Head of caudate nucleus (tissue), 42 donors: Measurements from ENCODE around the gene ZNF662.
A peak's percentile ranks its signal among the peaks of the same experiment; 100 is the strongest.
"Not testable (repeated sequence)": the region's sequence is repeated elsewhere in the genome, so short reads cannot be mapped to it uniquely, and the experiment has no call there.

Experiments
- DNase-seq, 42 donors: peaks; one replicate each; pipeline versions ENCODE4 v3.0.0 to v3.0.0-alpha.2; 2020 to 2021; ENCODE audit warnings: mixed read lengths in 7 of 42
- intact Hi-C: fragments of 100-400 bp; cut with DNase I; formaldehyde crosslinking; loops from one replicate; pipeline ENCODE4 v1.15.0; 2022

The ZNF662 gene

DNA sequence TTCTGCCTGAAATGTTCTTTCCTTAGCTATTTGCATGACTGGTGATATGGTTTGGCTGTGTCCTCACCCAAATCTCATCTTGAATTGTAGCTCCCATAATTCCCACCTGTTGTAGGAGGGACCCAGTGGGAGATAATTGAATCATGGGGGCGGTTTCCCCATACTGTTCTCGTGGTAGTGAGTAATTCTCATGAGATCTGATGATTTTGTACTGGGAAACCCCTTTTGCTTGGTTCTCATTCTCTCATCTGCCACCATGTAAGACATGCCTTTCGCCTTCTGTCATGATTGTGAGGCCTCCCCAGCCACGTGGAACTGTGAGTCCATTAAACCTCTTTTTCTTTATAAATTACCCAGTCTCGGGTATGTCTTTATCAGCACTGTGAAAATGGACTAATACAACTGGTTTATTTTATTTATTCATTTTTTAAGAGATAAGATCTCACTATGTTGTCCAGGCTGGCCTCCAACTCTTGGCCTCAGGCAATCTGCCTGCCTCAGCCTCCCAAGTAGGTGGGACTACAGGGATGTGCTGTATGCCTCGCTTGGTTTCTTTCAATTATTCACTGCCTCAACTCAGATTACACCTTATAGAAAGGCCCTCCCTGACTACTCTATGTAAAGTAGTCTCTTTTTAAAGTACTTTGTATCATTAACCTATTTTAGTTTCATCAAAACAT is 22.6 kb upstream of the ZNF662 start:
- DNase-seq: not testable (repeated sequence)
- intact Hi-C loops: loop anchor here (5.0 to 10.0 kb wide), 2 partner anchors 49 to 101 kb away; no protein-coding TSS in a partner anchor

- intact Hi-C loops: loop anchor here (5.0 to 10.0 kb wide), 2 partner anchors 50 to 102 kb away; no protein-coding TSS in a partner anchor
- DNase-seq: no peak
These were observed 21.6 kb upstream of the ZNF662 start for GRCh38 chr3:42884324-42884723.

DNA sequence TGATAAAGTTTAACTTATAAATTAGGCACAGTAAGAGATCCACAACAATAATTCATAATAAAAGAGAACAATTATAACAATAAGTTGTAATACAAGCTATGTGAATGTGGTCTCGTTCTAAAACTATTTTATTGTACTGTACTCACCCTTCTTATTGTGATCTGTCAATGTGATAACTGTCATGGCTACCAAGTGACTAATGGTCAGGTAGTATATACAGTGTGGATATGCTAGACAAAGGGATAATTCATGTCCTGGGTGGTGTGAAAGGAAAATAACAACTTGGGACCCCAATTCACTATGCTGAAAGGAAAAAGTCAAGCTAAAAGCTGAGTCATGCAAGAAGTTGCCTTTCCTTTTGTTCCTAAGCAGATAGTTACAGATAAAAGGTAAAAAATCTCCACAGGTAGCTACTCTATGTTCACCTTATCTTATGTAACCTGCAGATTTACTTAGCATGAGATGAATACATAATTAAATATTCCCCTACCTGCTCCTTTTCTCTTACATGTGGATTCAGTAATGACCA is 19.6 kb upstream of the ZNF662 start:
- DNase-seq: no peak
- intact Hi-C loops: loop anchor here (10.0 kb wide), 1 partner anchor 52 kb away; no protein-coding TSS in a partner anchor

DNA sequence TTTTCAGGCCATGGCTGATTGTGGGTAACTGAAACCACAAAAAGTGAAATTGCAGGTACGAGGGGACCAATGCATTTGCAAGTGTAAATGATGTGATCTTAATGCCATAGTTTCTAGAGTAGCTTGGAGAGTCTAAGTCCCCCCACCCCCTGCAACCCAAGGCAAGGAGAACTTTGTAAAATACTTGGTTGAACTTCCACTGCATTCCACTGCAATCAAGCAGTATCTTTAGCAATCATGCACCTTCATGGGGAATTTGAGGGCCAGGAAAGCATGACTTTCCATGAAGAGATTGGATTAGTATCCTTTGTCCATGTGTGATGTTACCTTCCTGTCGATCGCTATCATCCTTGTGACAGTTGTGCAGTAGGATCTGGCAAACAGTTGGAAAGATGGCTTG is 18.9 kb upstream of the ZNF662 start:
- no peak for DNase-seq
- intact Hi-C loops: loop anchor here (10.0 kb wide), 1 partner anchor 52 kb away; no protein-coding TSS in a partner anchor

DNA sequence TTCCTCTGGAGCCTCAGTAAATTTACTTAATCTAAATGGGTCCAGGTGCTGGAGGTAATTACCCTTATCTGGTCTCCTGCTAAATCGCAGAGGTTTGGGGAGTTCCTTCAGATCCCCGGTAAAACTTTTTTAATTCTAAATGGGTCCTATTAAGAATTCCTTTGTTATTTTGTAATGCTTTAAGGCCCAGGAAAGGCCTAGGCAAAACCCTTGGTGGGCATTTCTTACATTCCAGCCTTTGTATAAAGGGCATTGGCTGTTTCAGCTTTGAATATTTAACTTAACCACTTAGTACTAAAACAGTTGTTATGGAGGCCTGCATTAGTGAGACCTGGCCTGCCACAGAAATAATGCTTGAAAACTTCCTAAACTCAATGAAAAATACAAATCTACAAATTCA is 14.9 kb upstream of the ZNF662 start:
- intact Hi-C loops: no loop called here
- DNase-seq: no peak

- intact Hi-C loops: no loop called here
- no peak for DNase-seq
These were observed 13.8 kb upstream of the ZNF662 start for GRCh38 chr3:42892169-42892568.

GRCh38 chr3:42892807-42893206 is 13.1 kb upstream of the ZNF662 start:
- intact Hi-C loops: no loop called here
- no peak for DNase-seq

- intact Hi-C loops: no loop called here
These were observed 11.0 kb upstream of the ZNF662 start for GRCh38 chr3:42894698-42895579.

GRCh38 chr3:42895580-42895868 is 10.4 kb upstream of the ZNF662 start:
- intact Hi-C loops: no loop called here
- DNase-seq: no peak

More at GRCh38 chr3:42894698-42895579, 11.0 kb upstream of the ZNF662 start:
- no peak for DNase-seq

DNA sequence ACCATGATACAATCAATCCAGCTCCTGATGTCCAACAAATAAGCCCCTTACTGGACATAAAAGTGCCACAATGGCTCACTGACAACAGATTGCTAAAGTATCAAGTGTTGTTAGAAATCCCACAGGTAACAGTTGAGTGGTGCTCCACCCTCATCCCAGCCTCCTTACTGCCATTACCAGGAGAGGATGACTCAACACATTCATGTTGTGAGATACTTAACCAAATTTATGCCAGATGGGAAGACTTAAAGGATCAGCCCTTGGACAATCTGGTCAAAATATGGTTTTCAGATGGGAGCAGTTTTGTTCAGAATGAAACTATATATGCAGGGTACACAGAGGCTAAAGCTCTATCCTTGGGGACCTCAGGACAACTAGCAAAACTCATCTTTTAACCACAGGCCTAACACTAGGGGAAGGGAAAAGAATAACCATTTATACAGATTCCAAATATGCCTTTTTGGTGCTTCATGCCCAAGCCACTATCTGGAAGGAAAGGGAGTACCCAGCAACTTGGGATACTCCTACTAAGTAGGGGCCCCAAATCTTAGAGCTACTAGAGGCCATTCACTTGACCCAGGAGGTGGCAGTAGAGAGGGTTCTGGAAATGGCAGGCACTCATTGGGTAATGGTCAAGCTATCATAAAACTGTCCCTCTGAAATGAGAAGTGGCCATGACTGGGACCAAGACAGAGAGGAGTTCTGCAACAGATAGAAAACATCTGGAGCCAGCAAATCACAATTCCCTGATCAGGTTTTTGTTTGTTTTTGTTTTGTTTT is 6.9 kb upstream of the ZNF662 start:
- intact Hi-C loops: no loop called here
- DNase-seq: peak in 3 of 42 donors; percentile 19 to 27 (median 20)

- intact Hi-C loops: no loop called here
- DNase-seq: peak in 20 of 42 donors; percentile 5 to 75 (median 27)
These were observed 5.5 kb upstream of the ZNF662 start for GRCh38 chr3:42900226-42901072.

GRCh38 chr3:42901073-42901415 is 4.9 kb upstream of the ZNF662 start:
- DNase-seq: no peak

GRCh38 chr3:42902257-42902656 is 3.7 kb upstream of the ZNF662 start:
- intact Hi-C loops: no loop called here
- DNase-seq: no peak

More at GRCh38 chr3:42901073-42901415, 4.9 kb upstream of the ZNF662 start:
- intact Hi-C loops: no loop called here

DNA sequence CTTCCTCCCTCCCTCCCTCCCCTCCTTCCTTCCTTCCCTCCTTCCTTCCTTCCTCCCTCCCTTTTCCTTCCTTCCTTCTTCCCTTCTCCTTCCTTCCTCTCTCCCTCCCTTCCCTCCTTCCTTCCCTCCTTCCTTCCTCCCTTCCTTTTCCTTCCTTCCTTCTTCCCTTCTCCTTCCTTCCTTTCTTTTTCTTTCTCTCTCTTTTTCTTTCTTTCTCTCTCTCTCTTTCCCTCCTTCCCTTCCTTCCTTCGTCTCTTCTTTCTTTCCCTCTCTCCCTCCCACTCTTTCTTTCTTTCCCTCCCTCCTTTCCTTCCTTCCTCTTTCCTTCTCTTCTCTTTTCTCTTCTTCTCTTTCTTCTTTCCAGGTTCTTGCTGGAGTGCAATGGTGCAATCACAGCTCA is 1.9 kb upstream of the ZNF662 start:
- no peak for DNase-seq
- intact Hi-C loops: no loop called here

GRCh38 chr3:42905740-42906069 is 237 bp upstream of the ZNF662 start:
- intact Hi-C loops: no loop called here
- DNase-seq: no peak

GRCh38 chr3:42906848-42907183 is 874 bp downstream of the ZNF662 start:
- intact Hi-C loops: no loop called here
- no peak for DNase-seq

- intact Hi-C loops: no loop called here
- no peak for DNase-seq
These were observed 2.7 kb downstream of the ZNF662 start for GRCh38 chr3:42908675-42909074.

- intact Hi-C loops: no loop called here
- no peak for DNase-seq
These were observed 5.6 kb downstream of the ZNF662 start for GRCh38 chr3:42911551-42911950.
